ENCODE data around the gene BIN1.
A peak's percentile ranks its signal among the peaks of the same experiment; 100 is the strongest.

Gene BIN1

DNA sequence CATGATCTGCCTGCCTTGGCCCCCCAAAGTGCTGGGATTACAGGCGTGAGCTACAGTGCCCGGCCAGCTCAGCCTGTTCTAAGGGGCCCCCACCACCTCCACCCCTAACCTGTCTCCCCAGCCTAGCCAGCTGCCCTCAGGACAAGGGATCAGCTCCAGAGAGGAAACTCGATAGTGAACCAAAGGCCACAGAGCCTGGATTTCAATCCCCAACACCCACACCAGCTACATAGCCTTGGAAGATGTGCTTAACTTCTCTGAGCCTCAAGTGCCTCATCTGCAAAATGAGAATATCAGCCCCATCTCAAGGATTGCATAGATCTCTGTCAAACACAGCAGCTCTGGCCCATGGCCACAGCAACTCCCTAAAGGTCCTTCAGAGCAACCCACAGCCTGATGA, 32.0 kb downstream of the BIN1 start:
- no peak for DNase-seq (ENCODE audit: low spot score)

DNA sequence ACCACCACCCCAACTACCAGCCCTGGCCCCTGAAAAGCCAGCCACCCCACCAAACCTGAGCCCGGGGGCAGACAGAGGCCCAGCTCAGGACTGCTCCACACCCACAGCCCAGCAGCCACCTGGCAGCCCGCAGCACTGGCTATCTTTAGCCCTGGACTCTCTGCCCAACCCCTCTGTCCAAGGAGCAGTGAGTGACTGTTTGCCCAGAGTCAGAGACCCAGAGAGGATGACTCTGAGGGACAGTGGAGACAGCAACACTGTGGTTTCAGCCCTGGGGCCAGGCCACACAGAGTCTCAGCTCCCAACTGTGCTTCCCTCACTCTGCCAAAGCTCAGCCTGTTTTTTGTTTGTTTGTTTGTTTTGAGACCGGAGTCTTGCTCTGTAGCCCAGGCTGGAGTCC, 32.6 kb downstream of the BIN1 start:
- DNase-seq (ENCODE audit: low spot score) = no peak

DNA sequence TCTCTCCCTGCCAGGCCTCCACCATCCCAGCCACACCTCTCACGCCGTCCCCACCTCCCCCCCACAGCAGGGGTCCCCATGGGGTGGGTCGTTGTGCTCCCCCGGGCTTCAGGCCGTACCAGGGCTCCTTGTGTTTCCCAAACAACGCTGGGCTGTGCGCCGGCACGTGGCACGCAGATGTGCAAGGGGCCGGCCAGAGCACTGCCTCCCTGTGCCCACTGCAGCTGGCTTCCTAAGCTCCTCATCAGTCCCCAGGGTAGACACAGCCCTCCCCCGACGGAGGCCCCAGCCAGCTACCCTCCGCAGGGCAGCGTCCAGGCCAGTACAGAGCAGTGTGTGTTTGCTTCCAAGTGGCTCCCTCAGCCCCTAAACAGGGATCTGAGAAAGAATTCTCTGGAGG, 34.0 kb downstream of the BIN1 start:
- DNase-seq (ENCODE audit: low spot score) = no peak

GRCh38 chr2:127072396-127072795, 34.6 kb downstream of the BIN1 start:
- no peak for DNase-seq (ENCODE audit: low spot score)

DNA sequence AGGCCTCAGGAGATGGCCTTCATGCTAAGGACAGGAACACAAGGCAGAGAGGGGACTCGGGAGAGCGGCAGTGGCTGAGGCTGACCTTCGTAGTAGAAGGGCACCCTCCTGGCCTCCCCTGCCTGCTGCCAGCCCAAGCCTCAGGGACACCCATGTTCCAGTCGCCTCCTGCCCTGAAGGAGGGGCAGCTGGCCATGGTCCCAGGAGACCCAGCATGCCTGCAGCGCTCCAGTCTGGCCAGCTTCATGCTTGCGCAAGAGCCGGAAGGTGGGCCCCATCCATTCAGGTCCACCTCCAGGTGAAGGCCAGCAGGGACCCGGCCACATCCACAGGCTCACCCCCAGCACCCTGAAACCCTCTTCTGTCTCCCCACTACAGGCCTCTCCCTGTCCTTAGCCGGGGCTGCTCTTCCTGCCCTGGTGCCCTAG, 35.0 kb downstream of the BIN1 start:
- DNase-seq (ENCODE audit: low spot score) = no peak

DNA sequence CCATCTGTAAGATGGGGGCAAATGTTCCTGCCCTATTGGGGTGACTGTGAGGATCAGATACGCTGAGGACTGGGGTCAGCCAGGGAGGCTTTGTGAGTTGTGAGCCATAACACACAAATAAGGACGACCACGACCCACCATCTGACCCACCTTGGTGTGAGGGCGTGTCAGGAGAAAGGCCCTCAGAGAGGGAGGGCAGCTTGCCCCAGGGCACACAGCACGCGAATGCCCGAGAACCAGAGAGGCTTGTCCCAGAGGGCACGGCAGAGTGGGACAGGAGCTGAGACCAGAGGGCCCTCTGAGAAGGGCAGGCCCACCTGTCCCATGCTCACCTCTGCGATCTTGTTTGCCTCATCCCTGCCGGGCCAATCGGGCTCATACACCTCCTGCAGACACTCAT, 36.7 kb downstream of the BIN1 start:
- DNase-seq (ENCODE audit: low spot score) = no peak

GRCh38 chr2:127069536-127069935, 37.4 kb downstream of the BIN1 start:
- no peak for DNase-seq (ENCODE audit: low spot score)

DNA sequence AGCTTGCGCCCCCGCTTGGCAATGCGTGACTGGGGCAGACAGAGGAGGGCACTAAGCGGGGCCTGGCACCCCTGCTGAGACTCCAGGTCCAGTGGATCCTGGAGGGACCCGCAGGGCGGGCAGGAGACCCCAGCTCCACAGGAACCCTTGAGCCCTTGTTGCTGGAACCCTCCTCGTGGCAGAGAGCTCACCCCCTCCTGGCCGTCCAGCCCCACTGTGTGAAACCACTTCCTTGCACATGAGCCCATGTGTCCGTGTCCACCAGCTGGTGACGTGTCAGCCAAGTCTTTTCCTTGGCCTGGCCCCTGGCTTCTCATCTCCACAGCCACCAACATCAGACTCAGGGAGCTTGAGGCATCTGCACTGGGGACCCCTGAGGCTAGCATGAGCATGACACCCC, 38.0 kb downstream of the BIN1 start:
- no peak for DNase-seq (ENCODE audit: low spot score)

DNA sequence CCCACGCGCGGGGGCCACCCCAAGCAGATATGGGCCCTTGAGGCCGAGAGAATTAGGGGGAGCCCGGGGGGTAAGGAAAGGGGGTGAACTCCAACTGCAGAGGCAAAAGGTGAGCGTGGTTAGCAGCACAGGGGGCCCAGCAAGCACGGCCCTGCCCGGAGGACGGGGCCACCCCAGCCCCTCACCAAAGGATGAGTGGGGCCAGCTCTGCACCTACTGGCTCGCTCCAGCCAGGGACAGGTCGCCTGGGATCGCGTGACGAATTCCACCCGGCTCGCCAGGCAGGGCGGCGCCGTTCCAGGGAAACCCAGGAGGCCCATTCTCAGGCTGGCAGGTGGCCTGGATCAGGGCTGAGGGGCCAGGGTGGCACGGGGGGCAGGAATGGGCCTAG, 38.6 kb downstream of the BIN1 start:
- no peak for DNase-seq (ENCODE audit: low spot score)

GRCh38 chr2:127067620-127068350, 39.2 kb downstream of the BIN1 start:
- peak; percentile 9 for DNase-seq (ENCODE audit: low spot score)

GRCh38 chr2:127066942-127067341, 40.0 kb downstream of the BIN1 start:
- no peak for DNase-seq (ENCODE audit: low spot score)

DNA sequence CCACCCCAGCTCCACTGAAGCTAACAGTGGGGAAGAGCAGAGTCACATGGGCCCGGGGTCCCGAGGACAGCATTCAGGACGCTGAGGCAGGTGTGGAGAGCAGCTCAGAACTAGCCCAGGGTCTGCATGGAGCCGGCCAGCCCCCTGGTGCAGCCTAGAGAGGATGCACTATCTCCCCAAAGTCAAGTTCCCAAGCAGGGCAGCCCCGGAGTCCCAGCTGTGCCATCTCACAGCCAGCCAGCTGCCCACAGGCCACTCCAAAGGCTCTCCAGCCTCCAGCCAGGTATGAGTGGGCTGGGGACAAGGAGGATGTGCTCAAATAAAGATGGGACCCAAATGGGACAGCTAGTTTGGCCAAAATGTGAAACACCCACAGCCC, 41.0 kb downstream of the BIN1 start:
- no peak for DNase-seq (ENCODE audit: low spot score)

- DNase-seq (ENCODE audit: low spot score) = no peak
Measured at GRCh38 chr2:127065299-127065939, 41.5 kb downstream of the BIN1 start.

DNA sequence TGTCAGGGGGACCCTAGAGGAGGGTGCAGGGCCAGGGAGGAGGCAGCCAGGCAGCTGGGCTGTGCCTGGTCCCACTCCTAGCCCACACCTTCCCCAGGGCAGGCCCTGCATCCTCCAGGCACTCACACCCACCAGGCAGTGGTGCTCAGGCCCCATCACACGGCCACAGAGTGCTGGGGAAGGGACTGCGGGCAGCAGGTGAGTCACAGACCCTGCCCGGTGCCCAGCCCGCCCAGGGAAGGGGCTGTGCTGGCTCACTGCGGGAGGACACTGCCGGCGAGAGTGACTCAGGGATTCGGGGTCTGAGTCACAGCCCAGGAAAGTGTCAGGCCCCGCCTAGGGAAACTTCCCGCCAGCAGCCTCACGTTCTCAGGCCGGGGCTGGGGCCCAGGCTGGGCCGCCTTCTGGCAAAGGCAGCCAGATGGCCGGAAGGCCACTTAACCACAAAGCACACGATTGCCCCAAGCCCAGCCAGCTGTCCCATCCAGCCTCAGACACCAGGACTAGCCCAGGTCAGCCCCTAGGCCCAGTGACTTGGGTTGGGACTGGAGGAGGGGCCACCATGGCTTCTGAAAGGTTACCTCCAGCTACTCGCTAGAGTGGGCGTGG, 42.2 kb downstream of the BIN1 start:
- peak; percentile 45 for DNase-seq (ENCODE audit: low spot score)

GRCh38 chr2:127063701-127064590, 43.0 kb downstream of the BIN1 start:
- no peak for DNase-seq (ENCODE audit: low spot score)

- DNase-seq (ENCODE audit: low spot score) = no peak
Measured at GRCh38 chr2:127061375-127062273, 45.3 kb downstream of the BIN1 start.

DNA sequence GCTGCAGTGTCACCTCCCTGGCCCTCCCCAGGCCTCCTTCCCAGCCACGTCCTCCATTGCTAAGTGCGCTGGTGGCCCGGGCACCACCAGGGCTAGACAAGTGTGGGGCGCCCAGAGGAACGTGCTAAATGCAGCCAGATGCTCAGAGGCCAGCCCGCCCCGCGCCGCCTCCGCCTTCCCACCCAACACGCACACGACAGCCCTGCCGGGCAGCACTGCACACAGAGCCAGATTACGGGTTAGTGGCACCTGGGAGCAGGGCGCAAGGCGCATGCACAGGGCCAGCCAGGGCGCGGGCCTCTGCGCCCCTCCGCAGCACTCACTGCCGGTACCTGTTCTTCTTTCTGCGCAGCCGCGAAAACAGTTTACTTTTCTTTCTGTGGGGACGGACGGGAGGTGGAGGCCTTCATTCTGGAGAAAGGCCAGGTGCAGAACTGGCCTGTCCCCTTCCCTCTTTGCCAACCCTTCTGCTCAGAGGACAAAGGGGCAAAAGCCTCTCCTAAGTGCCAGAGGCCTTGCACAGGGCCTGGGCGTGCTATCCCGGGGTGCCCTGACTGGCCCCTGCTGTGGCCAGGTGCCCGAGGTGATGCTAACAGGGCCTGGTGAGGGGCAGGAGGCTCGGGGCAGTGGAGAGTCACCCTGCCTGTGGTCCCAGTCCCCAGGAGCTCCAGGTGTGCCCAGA, 46.5 kb downstream of the BIN1 start:
- no peak for DNase-seq (ENCODE audit: low spot score)

DNA sequence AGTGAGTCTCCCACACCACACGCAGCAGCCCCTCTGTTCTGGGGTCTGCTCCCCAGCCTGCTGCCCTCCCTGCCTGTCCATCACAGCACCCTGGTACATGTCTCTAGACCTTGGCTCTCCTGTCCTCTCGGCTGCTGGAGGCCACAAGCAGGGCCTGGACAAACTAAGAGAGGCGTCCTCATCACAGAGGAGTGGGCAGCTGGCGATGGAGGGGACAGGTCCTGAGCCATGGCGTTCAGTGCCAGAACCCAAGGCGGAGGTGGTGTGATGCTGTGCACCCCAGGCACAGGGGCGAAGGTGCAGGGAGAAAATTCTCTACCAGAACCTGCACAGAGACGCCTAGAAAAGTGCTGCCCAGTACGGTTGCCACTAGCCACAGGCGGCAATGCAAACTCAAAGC, 47.4 kb downstream of the BIN1 start:
- no peak for DNase-seq (ENCODE audit: low spot score)

DNA sequence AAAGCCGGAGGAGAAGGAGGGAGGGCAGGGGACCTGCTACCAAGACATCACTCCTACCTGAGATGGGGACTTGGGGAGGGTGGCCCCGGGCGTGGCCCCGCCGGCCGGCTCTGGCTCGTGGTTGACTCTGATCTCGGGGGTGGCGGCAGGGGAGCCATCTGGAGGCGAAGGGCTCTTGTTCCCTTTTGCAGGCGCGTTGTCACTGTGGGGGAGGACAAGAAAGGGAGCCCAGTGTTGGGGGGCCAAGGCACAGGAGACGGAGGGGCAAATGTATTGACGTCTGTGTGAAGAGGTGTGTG, 48.1 kb downstream of the BIN1 start:
- no peak for DNase-seq (ENCODE audit: low spot score)

DNA sequence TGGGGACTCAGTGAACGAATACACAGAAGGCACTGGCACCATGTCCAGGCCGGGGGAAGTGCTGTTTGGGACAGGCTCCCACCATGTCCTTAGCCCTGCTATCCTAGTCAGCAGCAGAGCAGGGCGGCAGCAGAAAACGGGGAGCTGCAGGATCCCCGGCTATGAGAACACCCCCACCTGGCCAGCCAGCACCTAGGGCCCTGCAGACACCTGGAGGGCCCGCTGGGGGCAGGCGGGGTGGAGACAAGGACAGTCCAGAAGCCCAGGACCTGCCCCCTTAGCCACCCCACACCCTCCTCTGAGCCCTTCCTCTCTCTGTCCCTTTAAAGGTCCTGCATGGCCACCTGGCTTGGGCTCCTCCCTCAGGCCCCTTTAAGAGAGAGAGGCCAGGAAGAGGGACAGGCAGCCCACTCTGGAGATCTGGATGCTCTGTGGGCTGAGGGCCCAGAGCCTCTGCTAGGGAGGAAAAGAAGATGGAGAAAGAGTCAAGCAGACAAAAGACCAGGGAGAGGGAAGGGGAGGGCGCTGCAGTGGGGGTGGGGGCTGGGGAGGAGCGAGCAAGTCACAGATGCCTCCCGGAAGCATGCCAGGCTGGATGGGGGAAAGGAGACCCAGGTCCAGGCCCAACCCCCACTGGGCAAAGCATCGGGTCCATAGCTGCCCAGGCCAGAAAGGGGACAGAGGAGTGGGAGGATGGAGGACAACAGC, 48.6 kb downstream of the BIN1 start:
- DNase-seq (ENCODE audit: low spot score) = no peak

Measured in hematopoietic multipotent progenitor cell treated with erythropoietin and hydrocortisone succinate and interleukin-3 and kit ligand, for 15 days (in vitro differentiated cells).